Hepatocyte (in vitro differentiated cells): Measurements from ENCODE around the gene HSBP1L1. TPM values are rescaled to one million over a fixed set of nuclear protein-coding genes. Genes with fewer than 3 reads are reported as not detected.

Source experiments
- DNase-seq: peaks from one replicate; pipeline ENCODE4 v3.0.0-alpha.2; 2016; ENCODE audit warnings: low spot score
- H2AFZ ChIP-seq: fragments of 200-600 bp; sonication (generic); 2 replicates; pipeline ENCODE4 v1.6.0; 2016; ENCODE audit warnings: antibody characterized with exemption, mild to moderate bottlenecking
- H3K27ac ChIP-seq: fragments of 200-600 bp; sonication (generic); 2 replicates; pipeline ENCODE4 v1.5.1; 2016; ENCODE audit warnings: mild to moderate bottlenecking
- H3K27me3 ChIP-seq: fragments of 200-600 bp; sonication (generic); 2 replicates; pipeline ENCODE4 v1.6.1; 2016
- H3K36me3 ChIP-seq: fragments of 200-600 bp; sonication (generic); replicated peaks from 2 replicates; pipeline ENCODE4 v1.5.1; 2016; ENCODE audit warnings: low read depth; ENCODE audit not compliant: insufficient read depth
- H3K4me1 ChIP-seq: fragments of 200-600 bp; sonication (generic); 2 replicates; pipeline ENCODE4 v1.5.1; 2016; ENCODE audit warnings: mild to moderate bottlenecking, moderate library complexity; ENCODE audit not compliant: insufficient read depth
- H3K4me2 ChIP-seq: fragments of 200-600 bp; sonication (generic); 2 replicates; pipeline ENCODE4 v1.6.0; 2016
- H3K4me3 ChIP-seq: fragments of 200-600 bp; sonication (generic); 2 replicates; pipeline ENCODE4 v1.5.1; 2016; ENCODE audit warnings: mild to moderate bottlenecking
- H3K79me2 ChIP-seq: fragments of 200-600 bp; sonication (generic); 2 replicates; pipeline ENCODE4 v1.6.0; 2017; ENCODE audit warnings: mild to moderate bottlenecking
- H3K9me2 ChIP-seq: fragments of 200-600 bp; sonication (generic); replicated peaks from 2 replicates; pipeline ENCODE4 v1.6.0; 2017; ENCODE audit warnings: mild to moderate bottlenecking; ENCODE audit not compliant: insufficient read depth
- H3K9me3 ChIP-seq: fragments of 200-600 bp; sonication (generic); 2 replicates; pipeline ENCODE4 v1.5.1; 2016; ENCODE audit warnings: low read depth, mild to moderate bottlenecking
- H4K20me1 ChIP-seq: fragments of 200-600 bp; sonication (generic); 2 replicates; pipeline ENCODE4 v1.6.0; 2016; ENCODE audit warnings: mild to moderate bottlenecking; ENCODE audit not compliant: insufficient read depth, poor library complexity, severe bottlenecking
- CTCF ChIP-seq: fragments of 200-600 bp; sonication (generic); IDR thresholded peaks from 2 replicates; pipeline ENCODE4 v1.5.1; 2016; ENCODE audit warnings: antibody characterized with exemption, mild to moderate bottlenecking; ENCODE audit not compliant: poor library complexity
- EZH2 ChIP-seq: fragments of 200-600 bp; sonication (generic); IDR thresholded peaks from 2 replicates; pipeline ENCODE4 v1.6.1; 2016; ENCODE audit warnings: antibody characterized with exemption, mild to moderate bottlenecking, borderline replicate concordance
- EZH2phosphoT487 ChIP-seq: fragments of 200-600 bp; sonication (generic); IDR thresholded peaks from one replicate; pipeline ENCODE4 v1.6.1; 2018; ENCODE audit warnings: antibody characterized with exemption, mild to moderate bottlenecking, low read depth, moderate library complexity; ENCODE audit not compliant: unreplicated experiment, severe bottlenecking
- WGBS: methylation state at CpG from one replicate; pipeline ENCODE4 v1.1.6; 2016; ENCODE audit warnings: low lambda C conversion rate; ENCODE audit errors: missing lambda C conversion rate; 5-methylcytosine and 5-hydroxymethylcytosine counted together
- polyA plus RNA-seq: library from polyadenylated mRNA; unstranded; fragments of >200 nt; fragmentation: Nextera tagmentation; extraction: Ambion mirVana; gene quantifications from 2 replicates; pipeline ENCODE4 v1.2.1, GENCODE V29; 2016
- total RNA-seq: library from RNA; depleted of rRNA; stranded (reverse); fragments of >200 nt; gene quantifications from 2 replicates; pipeline ENCODE4 v1.2.3, GENCODE V29; 2014

HSBP1L1 gene
- total and polyA plus RNA-seq, 2 experiments from 2014 or later: 58.7 to 81.9 TPM

- Histone ChIP-seq H3K27ac (no peak overlapping the region), H3K4me2 (no peak overlapping the region), H3K79me2 (peaks cover 79% of the 10 kb centered on the region), H3K9me3 (no peaks in the 10 kb centered on the region), H3K27me3 (no peaks in the 10 kb centered on the region), H4K20me1 (peaks cover 22% of the 10 kb centered on the region), H2AFZ (no peak overlapping the region), H3K36me3 (no peaks in the 10 kb centered on the region), H3K9me2 (no peaks in the 10 kb centered on the region), H3K4me3 (no peak overlapping the region), H3K4me1 (peaks cover 14% of the 10 kb centered on the region)
- TF ChIP-seq EZH2 (no peak), CTCF (no peak), EZH2phosphoT487 (no peak)
- no peak for DNase-seq
- WGBS: 92% methylated on average over 16 of the region's 16 CpGs
These were observed 22.8 kb upstream of the HSBP1L1 start for GRCh38 chr18:79941473-79942119.

DNA sequence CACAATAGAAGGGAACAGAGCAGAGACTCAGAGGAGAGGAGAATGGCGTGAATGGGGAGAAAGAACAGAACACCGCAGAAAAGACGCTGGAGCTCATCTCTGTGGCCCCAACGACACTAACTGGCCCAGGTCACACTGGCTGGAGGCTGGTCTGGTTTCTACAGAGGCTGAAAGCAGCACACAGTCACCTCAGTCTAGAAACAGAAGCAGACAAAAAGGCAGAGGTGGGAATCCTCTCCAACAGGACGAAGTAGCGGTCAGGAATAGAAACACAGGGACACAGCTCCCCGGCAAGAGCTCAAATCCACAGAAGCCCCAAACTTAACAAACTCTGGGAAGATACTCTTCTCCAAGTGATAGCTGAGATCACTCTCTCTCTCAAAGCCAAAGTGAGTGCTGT lies 22.2 kb upstream of the HSBP1L1 start:
- no peak for DNase-seq
- Histone ChIP-seq H2AFZ (no peak overlapping the region), H3K9me2 (no peaks in the 10 kb centered on the region), H3K4me3 (no peak overlapping the region), H4K20me1 (peaks cover 22% of the 10 kb centered on the region), H3K9me3 (no peaks in the 10 kb centered on the region), H3K27me3 (no peaks in the 10 kb centered on the region), H3K79me2 (peaks cover 79% of the 10 kb centered on the region), H3K4me2 (peak overlapping the region; percentile 54), H3K36me3 (no peaks in the 10 kb centered on the region), H3K4me1 (peaks cover 14% of the 10 kb centered on the region), H3K27ac (peak overlapping the region; percentile 26)
- TF ChIP-seq CTCF: no peak
- no peak for TF ChIP-seq EZH2phosphoT487
- no peak for TF ChIP-seq EZH2
- 89% methylated on average over 7 of the region's 7 CpGs for WGBS

DNA sequence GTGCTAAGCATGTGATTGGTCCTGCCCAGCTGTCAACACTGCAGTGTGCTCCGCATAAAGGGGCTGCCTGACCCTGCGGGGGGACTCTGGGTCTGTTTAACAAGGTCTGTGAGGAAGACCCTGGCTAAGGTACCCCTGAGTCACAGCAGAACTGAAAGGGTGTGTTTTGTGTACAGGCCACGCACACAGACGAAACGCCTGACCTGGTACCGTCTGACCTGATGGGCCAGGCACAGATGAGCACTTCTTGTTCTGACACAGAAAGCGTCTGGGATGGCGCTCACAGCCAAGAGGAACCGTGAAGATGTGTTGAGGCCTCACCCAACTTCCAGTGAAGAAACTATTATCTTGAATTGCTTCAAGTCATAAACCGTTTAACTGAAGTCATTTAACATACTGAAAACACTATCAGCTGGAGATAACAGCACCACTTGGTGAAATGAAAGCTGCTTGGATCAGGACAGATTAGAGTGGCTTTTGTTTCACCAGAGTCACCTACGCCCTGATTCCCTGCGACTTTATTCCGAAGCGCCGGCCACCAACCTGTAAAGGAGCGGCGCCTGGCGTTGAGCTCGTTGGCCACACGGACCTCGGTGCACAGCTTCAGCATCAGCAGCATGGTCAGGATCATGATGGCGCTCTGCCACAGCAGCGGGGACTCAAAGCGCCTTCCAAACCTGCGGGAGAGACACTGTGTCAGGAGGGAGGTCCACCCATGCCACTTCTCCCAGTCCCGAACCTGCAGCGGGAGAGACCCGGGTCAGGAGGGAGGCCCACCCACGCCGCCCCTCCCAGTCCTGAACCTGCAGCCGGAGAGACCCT lies 21.4 kb upstream of the HSBP1L1 start:
- H3K36me3 ChIP-seq: no peaks in the 10 kb centered on the region
- peak; percentile 54 for DNase-seq
- H3K79me2 ChIP-seq: peaks cover 77% of the 10 kb centered on the region
- H3K27me3 ChIP-seq: no peaks in the 10 kb centered on the region
- no peaks in the 10 kb centered on the region for H3K9me3 ChIP-seq
- no peak overlapping the region for H2AFZ ChIP-seq
- H3K4me3 ChIP-seq: no peak overlapping the region
- H3K4me2 ChIP-seq: peak overlapping the region; percentile 56
- peaks cover 27% of the 10 kb centered on the region for H4K20me1 ChIP-seq
- H3K9me2 ChIP-seq: no peaks in the 10 kb centered on the region
- 71% methylated on average over 31 of the region's 31 CpGs for WGBS
- TF ChIP-seq EZH2 (no peak), CTCF (no peak), EZH2phosphoT487 (no peak)
- peak overlapping the region; percentile 26 for H3K27ac ChIP-seq
- H3K4me1 ChIP-seq: peaks cover 14% of the 10 kb centered on the region
